ENCODE measurements around the gene GNL1.
A peak's percentile ranks its signal among the peaks of the same experiment; 100 is the strongest.
"Not testable (repeated sequence)": the region's sequence is repeated elsewhere in the genome, so short reads cannot be mapped to it uniquely, and the experiment has no call there.

The GNL1 gene

DNA sequence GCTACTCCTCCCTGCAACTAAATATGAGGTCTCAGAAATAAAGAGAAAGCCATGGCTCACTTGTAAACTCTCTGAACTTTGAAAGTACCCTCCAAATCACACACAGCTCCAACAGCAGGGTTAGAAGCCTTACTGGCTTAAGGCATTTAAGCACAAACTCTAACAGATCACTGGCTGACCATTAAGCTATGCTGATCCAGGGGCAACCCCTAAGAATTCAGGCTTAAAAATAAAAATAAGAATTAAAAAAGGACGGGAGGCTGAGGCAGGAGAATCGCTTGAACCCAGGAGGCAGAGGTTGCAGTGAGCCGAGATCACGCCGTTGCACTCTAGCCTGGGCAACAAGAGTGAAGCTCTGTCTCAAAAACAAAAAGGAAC lies 45.1 kb downstream of the GNL1 start:
- Mint-ChIP-seq H3K4me1 (peaks cover 49 to 73% of the 10 kb centered on the region in 2 donors), H3K27me3 (no peaks in the 10 kb centered on the region), H3K4me3 (peak overlapping the region in 1 of 2 donors; percentile 33), H3K36me3 (no peaks in the 10 kb centered on the region), H3K27ac (peak overlapping the region; percentile 31), H3K9me3 (no peaks in the 10 kb centered on the region)
- ATAC-seq (replicated peaks) (no peak), DNase-seq (no peak)

DNA sequence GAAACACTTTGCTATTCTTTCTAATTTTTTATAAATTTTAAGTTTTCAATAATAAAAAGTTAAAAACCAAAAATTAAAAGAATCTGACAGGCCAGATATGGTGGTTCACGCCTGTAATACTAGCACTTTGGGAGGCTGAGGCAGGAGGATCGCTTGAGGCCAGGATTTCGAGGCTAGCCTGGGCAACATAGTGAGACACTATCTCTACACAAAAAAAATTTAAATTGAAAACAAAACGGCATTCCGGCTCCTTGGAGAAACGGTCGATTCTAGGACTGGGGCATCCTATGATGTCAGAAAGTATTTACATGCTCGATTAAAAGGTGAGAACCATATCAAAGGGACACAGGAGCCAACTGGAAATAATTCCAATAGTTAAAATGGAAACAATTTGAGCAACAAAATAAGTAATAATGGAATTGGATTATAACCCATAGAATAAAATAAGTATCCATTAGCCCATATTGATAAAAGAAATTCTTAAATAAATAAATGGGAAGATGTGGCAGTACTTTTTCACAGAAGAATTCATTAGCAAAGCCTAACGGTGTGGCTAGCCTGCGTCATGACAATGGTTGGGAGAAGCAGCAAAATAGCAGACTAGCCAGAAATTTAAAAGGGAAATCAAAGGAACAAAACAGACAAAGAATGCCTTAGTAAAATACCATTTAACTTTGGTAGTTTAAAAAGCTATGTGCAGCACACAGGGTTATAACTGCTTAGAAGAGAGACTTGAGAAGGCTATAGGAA lies 45.7 kb downstream of the GNL1 start:
- Mint-ChIP-seq H3K27ac (peak overlapping the region; percentile 31), H3K36me3 (no peaks in the 10 kb centered on the region), H3K27me3 (no peaks in the 10 kb centered on the region), H3K9me3 (no peaks in the 10 kb centered on the region), H3K4me3 (peak overlapping the region in 1 of 2 donors; percentile 33), H3K4me1 (peaks cover 47 to 69% of the 10 kb centered on the region in 2 donors)
- DNase-seq (no peak), ATAC-seq (replicated peaks) (no peak)

- Mint-ChIP-seq H3K4me3 (peak overlapping the region; percentile 15 to 67), H3K9me3 (no peaks in the 10 kb centered on the region), H3K36me3 (no peaks in the 10 kb centered on the region), H3K27me3 (no peaks in the 10 kb centered on the region), H3K27ac (peak overlapping the region; percentile 75), H3K4me1 (peaks cover 38 to 54% of the 10 kb centered on the region in 2 donors)
- ATAC-seq (replicated peaks) (peak; percentile 72 to 73), DNase-seq (no peak)
These were observed 47.2 kb downstream of the GNL1 start for GRCh38 chr6:30508890-30509736.

GRCh38 chr6:30507849-30508827 lies 48.2 kb downstream of the GNL1 start:
- Mint-ChIP-seq H3K36me3 (no peaks in the 10 kb centered on the region), H3K4me3 (peak overlapping the region; percentile 62 to 67), H3K27ac (peak overlapping the region; percentile 92), H3K4me1 (peaks cover 36 to 52% of the 10 kb centered on the region in 2 donors), H3K9me3 (no peaks in the 10 kb centered on the region), H3K27me3 (no peaks in the 10 kb centered on the region)
- DNase-seq: no peak
- ATAC-seq (replicated peaks): peak; percentile 90 to 93

DNA sequence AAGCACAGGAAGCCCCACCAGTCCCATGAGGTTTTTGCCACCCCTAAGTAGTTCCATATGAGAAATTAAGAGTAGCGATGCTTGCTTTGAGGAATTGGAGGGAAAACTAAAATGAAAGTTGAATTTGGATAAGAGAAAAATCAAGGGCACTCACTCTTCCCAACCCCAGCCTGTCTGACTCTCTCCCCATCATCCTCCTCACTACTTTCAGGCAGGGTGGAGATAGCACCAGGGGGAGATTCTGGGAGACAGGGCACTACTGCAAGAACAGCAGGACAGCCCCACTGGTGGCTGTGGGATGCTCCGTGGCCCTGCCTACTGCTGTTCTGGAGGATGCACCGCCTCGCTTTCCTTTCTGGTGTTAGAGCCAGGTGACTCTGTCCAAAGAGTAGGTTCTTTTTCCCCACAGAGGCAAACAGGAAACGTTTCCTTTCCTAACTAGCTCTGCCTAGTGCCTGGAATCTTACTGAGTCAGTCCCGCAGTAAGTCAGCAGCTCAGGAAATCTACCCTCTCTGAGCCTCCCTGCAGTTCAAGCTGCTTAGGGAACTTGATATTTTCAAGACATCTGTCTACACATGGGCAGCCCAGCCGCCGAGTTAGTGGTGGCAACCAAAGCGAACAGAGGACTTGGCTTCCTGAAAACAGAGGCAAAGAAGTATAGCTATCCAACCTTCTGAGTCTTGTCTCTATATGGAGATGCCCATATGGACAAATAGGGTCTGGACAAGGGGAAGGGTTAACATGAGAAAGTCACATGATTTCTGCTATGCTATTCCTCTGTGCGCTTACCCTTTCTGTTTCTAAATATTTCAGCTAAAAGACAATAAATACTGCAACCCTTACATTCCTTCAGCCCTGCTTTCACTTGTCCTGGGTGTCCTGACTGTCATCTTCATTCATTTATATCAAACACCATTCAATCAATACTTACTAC lies 55.6 kb downstream of the GNL1 start:
- H3K9me3 Mint-ChIP-seq: no peaks in the 10 kb centered on the region
- no peaks in the 10 kb centered on the region for H3K27me3 Mint-ChIP-seq
- no peaks in the 10 kb centered on the region for H3K36me3 Mint-ChIP-seq
- DNase-seq (no peak), ATAC-seq (replicated peaks) (peak; percentile 49 to 55)
- H3K4me1 Mint-ChIP-seq: peaks cover 31 to 43% of the 10 kb centered on the region in 2 donors
- H3K27ac Mint-ChIP-seq: peak overlapping the region; percentile 75
- peak overlapping the region; percentile 71 to 72 for H3K4me3 Mint-ChIP-seq

GRCh38 chr6:30498705-30499104 lies 57.6 kb downstream of the GNL1 start:
- H3K27ac Mint-ChIP-seq; H3K4me3 Mint-ChIP-seq; H3K27me3 Mint-ChIP-seq; DNase-seq; ATAC-seq (replicated peaks); H3K36me3 Mint-ChIP-seq; H3K9me3 Mint-ChIP-seq: not testable (repeated sequence)
- peaks cover 45 to 62% of the 10 kb centered on the region in 2 donors for H3K4me1 Mint-ChIP-seq

DNA sequence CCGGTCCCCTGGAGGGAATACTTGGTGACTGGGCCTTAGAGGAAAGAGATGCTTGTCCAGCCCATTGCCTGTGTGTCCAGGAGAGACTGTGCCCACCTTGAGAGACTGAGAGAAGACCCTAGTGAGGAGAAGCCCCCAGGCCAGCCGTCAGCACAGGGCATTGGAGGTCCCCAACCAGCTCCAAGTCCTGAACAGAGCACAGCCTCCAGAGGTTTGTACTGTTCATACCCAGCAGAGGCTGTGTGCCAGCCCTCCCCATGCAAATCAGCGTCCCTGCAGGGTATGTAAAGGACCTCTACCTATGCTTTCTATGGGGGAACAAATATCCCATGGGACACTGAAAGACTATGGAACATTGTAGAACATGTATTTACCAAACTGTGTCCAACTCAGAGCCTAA lies 58.6 kb downstream of the GNL1 start:
- ATAC-seq (replicated peaks) (no peak), DNase-seq (no peak)
- no peak overlapping the region for H3K27ac Mint-ChIP-seq
- no peak overlapping the region for H3K4me3 Mint-ChIP-seq
- no peaks in the 10 kb centered on the region for H3K27me3 Mint-ChIP-seq
- peaks cover 15 to 17% of the 10 kb centered on the region in 2 donors for H3K36me3 Mint-ChIP-seq
- peaks cover 50 to 71% of the 10 kb centered on the region in 2 donors for H3K4me1 Mint-ChIP-seq
- H3K9me3 Mint-ChIP-seq: peaks cover 0 to 1% of the 10 kb centered on the region in 2 donors

DNA sequence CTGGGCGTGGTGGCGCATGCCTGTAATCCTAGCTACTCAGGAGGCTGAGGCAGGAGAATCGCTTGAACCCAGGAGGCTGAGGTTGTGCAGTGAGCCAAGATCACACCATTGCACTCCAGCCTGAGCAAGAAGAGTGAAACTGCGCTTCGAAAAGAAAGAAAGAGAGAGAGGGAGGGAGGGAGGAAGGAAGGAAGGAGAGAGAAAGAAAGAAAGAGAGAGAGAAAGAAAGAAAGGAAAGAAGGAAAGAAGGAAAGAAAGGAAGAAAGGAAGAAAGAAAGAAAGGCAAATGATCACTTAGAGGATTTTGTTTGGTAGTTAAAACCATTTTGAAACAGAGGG lies 59.1 kb downstream of the GNL1 start:
- ATAC-seq (replicated peaks); H3K4me3 Mint-ChIP-seq; DNase-seq; H3K27me3 Mint-ChIP-seq; H3K9me3 Mint-ChIP-seq: not testable (repeated sequence)
- peak overlapping the region; percentile 14 for H3K27ac Mint-ChIP-seq
- peaks cover 20 to 22% of the 10 kb centered on the region in 2 donors for H3K36me3 Mint-ChIP-seq
- H3K4me1 Mint-ChIP-seq: peaks cover 54 to 75% of the 10 kb centered on the region in 2 donors

- Mint-ChIP-seq H3K27ac (peak overlapping the region; percentile 14), H3K9me3 (peaks cover 0 to 1% of the 10 kb centered on the region in 2 donors), H3K4me3 (no peak overlapping the region), H3K36me3 (peaks cover 32 to 34% of the 10 kb centered on the region in 2 donors), H3K27me3 (no peaks in the 10 kb centered on the region), H3K4me1 (peaks cover 61 to 84% of the 10 kb centered on the region in 2 donors)
- no peak for DNase-seq
- ATAC-seq (replicated peaks): no peak
These were observed 60.3 kb downstream of the GNL1 start for GRCh38 chr6:30495993-30496392.

DNA sequence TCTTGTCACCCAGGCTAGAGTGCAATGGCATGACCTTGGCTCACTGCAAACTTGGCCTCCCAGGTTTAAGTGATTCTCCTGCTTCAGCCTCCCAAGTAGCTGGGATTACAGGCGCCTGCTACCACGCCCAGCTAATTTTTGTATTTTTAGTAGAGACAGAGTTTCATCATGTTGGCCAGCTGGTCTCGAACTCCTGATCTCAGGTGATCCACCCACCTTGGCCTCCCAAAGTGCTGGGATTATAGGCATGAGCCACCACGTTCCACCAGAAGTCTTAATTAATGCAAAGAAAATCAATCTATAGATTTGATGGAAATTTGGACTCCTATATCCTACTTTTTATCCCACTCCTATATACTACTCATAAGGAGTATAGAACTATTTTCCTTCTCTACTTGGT lies 61.2 kb downstream of the GNL1 start:
- not testable (repeated sequence) for ATAC-seq (replicated peaks); H3K4me3 Mint-ChIP-seq; DNase-seq; H3K9me3 Mint-ChIP-seq; H3K27me3 Mint-ChIP-seq
- Mint-ChIP-seq H3K36me3 (peaks cover 41 to 43% of the 10 kb centered on the region in 2 donors), H3K27ac (peak overlapping the region; percentile 49), H3K4me1 (peaks cover 59 to 82% of the 10 kb centered on the region in 2 donors)

- Mint-ChIP-seq H3K36me3 (peaks cover 47 to 50% of the 10 kb centered on the region in 2 donors), H3K4me1 (peaks cover 58 to 82% of the 10 kb centered on the region in 2 donors), H3K9me3 (peaks cover under 1 to 1% of the 10 kb centered on the region in 2 donors), H3K4me3 (peak overlapping the region in 1 of 2 donors; percentile 55), H3K27ac (peak overlapping the region; percentile 81), H3K27me3 (no peaks in the 10 kb centered on the region)
- peak in 1 of 2 donors; percentile 13 for ATAC-seq (replicated peaks)
- no peak for DNase-seq
These were observed 61.9 kb downstream of the GNL1 start for GRCh38 chr6:30494291-30494861.

DNA sequence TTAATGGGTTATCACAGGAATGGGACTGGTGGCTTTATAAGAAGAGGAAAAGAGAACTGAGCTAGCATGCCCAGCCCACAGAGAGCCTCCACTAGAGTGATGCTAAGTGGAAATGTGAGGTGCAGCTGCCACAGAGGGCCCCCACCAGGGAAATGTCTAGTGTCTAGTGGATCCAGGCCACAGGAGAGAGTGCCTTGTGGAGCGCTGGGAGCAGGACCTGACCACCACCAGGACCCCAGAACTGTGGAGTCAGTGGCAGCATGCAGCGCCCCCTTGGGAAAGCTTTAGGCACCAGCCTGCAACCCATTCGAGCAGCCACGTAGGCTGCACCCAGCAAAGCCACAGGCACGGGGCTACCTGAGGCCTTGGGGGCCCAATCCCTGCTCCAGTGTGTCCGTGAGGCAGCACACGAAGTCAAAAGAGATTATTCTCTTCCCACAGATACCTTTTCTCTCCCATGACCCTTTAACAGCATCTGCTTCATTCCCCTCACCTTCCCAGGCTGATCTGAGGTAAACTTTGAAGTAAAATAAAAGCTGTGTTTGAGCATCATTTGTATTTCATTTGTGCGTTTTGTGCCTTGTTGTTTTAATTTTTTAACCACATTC lies 62.5 kb downstream of the GNL1 start:
- DNase-seq (no peak), ATAC-seq (replicated peaks) (no peak)
- Mint-ChIP-seq H3K27ac (peak overlapping the region; percentile 81), H3K9me3 (peaks cover 3 to 6% of the 10 kb centered on the region in 2 donors), H3K4me1 (peaks cover 62 to 88% of the 10 kb centered on the region in 2 donors), H3K4me3 (peak overlapping the region; percentile 55 to 62), H3K36me3 (peaks cover 51 to 56% of the 10 kb centered on the region in 2 donors), H3K27me3 (no peaks in the 10 kb centered on the region)
